ENCODE data around the gene ARFGAP1.
"Not testable (repeated sequence)": the region's sequence is repeated elsewhere in the genome, so short reads cannot be mapped to it uniquely, and the experiment has no call there.

ARFGAP1 gene

DNA sequence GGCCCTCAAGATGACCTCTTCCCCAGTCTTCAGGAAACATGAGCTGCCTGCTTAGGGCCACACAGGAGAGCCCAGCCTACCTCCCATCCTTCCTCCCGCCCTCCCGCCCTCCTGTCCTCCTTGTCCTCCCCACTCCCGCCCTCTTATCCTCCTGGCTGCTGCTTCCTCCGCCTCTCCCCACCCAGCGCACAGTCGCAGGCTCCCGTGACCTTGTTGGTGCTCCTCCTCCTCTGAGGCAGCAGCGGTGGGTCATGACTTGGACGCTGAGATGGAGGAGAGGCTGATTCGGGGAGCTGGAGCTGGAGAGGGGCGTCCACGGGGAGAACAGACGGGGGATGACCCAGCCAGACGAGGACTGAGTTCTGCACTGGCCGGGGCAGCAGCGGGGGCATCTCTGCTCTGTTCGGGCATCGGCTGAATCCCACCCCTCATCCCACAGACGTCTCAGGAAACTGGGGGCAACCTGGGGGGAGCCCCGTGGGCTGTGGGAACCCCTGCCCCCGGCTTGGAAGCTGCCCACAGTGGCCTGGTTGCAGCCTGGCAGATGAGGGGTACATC is 56.2 kb downstream of the ARFGAP1 start:
- Histone ChIP-seq H3K4me3 (no peak overlapping the region), H3K36me3 (no peaks in the 10 kb centered on the region), H3K27me3 (no peaks in the 10 kb centered on the region), H3K4me2 (no peak overlapping the region), H3K9ac (no peak overlapping the region), H3K9me3 (replicated peaks in 1 of 11) (peaks cover 5 to 23% (median 10%) of the 10 kb centered on the region in 11 experiments; a peak in 18 of 22 replicates), H4K20me1 (peaks cover 0 to 8% (median 0%) of the 10 kb centered on the region in 11 experiments; a peak in 1 of 22 replicates), H3K4me1 (peaks cover 26 to 38% (median 29%) of the 10 kb centered on the region in 10 experiments), H3K27ac (no peak overlapping the region)
- no peak for TF ChIP-seq Cebpa-rat (IDR thresholded peaks at IDR 0.05)

DNA sequence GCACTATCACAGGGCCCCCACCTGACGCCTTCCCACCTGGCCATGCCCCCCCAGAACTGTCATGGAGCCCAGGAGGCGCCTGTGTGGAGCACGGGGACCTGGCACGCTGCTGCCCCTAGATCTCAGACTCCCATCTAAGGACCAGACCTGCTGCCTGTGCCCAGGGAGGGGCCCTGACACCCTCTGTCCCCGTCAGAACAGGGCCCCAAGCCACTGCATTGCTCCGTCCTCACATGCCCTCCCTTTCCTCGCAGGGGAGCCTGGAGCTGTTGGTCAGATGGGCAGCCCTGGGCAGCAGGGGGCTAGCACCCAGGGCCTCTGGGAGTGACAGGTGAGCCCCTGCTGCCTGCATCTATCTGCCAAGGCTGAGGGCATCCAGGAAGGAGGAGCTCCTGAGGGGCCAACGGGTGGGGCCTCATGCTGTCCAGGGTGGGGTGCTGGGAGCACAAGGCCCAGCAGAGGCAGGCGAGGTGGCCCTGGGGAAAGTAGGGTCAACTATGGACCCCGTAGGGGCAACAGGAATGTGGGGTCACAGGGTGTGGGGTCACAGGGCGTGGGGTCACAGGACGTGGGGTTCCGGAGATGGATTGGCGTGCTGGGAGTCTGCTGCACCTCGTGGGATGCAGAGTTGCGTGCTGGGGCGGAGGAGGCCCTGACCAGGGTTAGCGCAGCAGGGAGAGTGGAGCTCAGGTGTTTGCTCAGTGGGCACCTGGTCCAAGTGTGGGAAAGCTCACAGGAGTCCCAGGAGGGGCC is 56.9 kb downstream of the ARFGAP1 start:
- Histone ChIP-seq H3K36me3 (no peaks in the 10 kb centered on the region), H3K9ac (no peak overlapping the region), H3K9me3 (replicated peaks in 1 of 11) (peaks cover 5 to 23% (median 10%) of the 10 kb centered on the region in 11 experiments; a peak in 18 of 22 replicates), H3K4me1 (peaks cover 24 to 36% (median 29%) of the 10 kb centered on the region in 10 experiments), H3K4me3 (no peak overlapping the region), H3K27ac (no peak overlapping the region), H3K4me2 (no peak overlapping the region), H3K27me3 (no peaks in the 10 kb centered on the region), H4K20me1 (peaks cover 0 to 8% (median 0%) of the 10 kb centered on the region in 11 experiments; a peak in 1 of 22 replicates)
- TF ChIP-seq Cebpa-rat (IDR thresholded peaks at IDR 0.05), result no peak

DNA sequence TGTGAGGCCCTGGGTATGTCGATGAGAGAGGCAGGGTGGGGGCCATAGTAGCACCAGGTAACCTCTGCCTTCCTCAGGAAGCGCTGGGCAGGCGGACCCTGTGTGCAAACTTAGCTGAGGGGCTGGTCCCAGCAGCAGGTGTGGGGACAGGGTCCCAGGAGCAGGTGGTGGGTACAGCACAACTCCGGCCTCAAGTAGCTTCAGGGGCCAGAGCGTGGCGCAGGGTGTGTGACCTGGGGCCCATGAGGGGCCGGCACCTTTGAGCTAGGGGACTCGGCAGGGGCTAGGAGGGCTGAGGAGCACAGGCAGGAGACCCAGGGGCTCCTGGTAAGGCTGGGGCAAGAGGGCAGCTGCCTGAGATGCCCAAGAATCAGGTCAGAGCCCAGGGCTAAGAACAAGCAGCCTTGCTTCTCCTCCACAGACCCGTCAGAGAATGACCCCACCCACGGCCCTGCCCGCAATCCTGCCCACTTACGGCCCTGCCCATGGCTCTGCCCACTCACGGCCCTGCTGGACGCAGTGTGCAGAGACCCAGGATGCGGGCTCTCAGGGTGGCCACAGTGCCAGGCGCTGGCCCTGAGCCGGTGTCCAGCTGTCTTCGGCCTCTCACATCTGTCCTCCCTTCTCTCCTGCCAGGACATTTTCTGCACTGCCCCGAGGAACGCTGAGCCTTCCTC is 57.6 kb downstream of the ARFGAP1 start:
- no peaks in the 10 kb centered on the region for H3K36me3 ChIP-seq
- H3K4me3 ChIP-seq, result no peak overlapping the region
- H3K27ac ChIP-seq, result no peak overlapping the region
- TF ChIP-seq Cebpa-rat (IDR thresholded peaks at IDR 0.05), result no peak
- H3K4me1 ChIP-seq, result peaks cover 16 to 30% (median 23%) of the 10 kb centered on the region in 10 experiments
- no peaks in the 10 kb centered on the region for H3K27me3 ChIP-seq
- H3K9me3 ChIP-seq (replicated peaks in 1 of 11), result peaks cover 5 to 23% (median 11%) of the 10 kb centered on the region in 11 experiments; a peak in 18 of 22 replicates
- no peak overlapping the region for H3K9ac ChIP-seq
- H3K4me2 ChIP-seq, result no peak overlapping the region
- peaks cover 0 to 8% (median 0%) of the 10 kb centered on the region in 11 experiments; a peak in 1 of 22 replicates for H4K20me1 ChIP-seq

DNA sequence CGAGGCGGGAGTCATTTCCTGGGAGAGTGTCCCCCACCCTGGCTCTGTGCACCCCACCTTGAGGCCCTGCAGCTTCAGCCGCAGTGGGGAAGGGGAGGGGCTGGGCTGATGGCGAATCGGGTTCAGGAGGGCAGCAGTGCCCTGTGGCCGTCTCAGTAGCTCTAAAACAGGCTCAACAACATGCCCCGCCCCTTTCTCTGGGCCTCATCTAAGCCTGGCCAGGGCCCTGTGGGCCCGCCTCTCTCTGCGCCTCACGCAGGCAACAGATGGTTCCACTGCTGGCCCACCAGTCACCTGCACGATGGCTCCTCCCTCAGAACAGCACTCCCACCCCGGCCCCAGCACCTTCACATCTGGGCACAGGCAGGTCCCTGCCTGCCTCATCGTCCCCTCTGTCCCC is 58.3 kb downstream of the ARFGAP1 start:
- no peaks in the 10 kb centered on the region for H3K27me3 ChIP-seq
- H3K4me3 ChIP-seq, result no peak overlapping the region
- no peak overlapping the region for H3K4me2 ChIP-seq
- H3K9me3 ChIP-seq (replicated peaks in 1 of 11), result peaks cover 5 to 22% (median 11%) of the 10 kb centered on the region in 11 experiments; a peak in 18 of 22 replicates
- H3K4me1 ChIP-seq, result peaks cover 9 to 24% (median 15%) of the 10 kb centered on the region in 10 experiments
- H4K20me1 ChIP-seq, result peaks cover 0 to 8% (median 0%) of the 10 kb centered on the region in 11 experiments; a peak in 1 of 22 replicates
- no peaks in the 10 kb centered on the region for H3K36me3 ChIP-seq
- no peak for TF ChIP-seq Cebpa-rat (IDR thresholded peaks at IDR 0.05)
- no peak overlapping the region for H3K9ac ChIP-seq
- no peak overlapping the region for H3K27ac ChIP-seq

DNA sequence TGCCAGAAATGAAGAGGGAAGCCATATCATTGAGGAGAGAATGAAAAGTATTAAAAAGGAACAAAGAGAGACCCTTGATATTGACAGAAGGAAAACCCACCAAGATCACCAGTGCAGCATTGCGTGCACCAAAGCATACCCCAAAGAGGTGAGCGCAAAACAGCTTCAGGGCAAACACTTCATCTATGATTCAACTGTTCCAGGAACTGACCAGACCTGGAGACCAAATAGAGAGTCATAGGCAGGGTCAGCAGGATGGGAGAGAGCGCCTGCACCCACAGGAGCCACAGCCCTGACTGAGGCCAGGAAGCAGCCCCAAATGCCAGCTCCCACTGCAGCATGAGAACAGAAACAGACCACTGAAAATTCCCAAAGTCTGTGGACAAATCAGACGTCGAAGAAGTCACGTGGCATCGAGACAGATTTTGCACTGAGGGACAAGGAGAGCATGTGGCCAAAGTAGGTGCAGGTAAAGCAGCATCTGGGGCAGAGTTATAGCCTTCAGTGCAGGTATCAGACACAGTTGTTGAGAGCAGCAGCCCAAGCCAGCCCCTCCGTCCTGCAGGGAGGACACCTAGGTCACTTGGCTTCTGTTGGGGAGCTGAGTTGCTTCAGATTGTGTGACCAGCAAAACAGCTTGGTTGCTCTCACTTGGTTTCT is 59.3 kb downstream of the ARFGAP1 start:
- H3K27me3 ChIP-seq, result no peaks in the 10 kb centered on the region
- no peak for TF ChIP-seq Cebpa-rat (IDR thresholded peaks at IDR 0.05)
- H3K4me3 ChIP-seq, result no peak overlapping the region
- no peaks in the 10 kb centered on the region for H3K36me3 ChIP-seq
- H3K27ac ChIP-seq, result no peak overlapping the region
- H3K9me3 ChIP-seq (replicated peaks in 1 of 11), result peaks cover 5 to 15% (median 11%) of the 10 kb centered on the region in 11 experiments; a peak in 18 of 22 replicates
- H3K4me1 ChIP-seq, result peaks cover 0 to 24% (median 10%) of the 10 kb centered on the region in 10 experiments; a peak in 19 of 20 replicates
- H4K20me1 ChIP-seq, result peaks cover 0 to 8% (median 0%) of the 10 kb centered on the region in 11 experiments; a peak in 1 of 22 replicates
- no peak overlapping the region for H3K9ac ChIP-seq
- H3K4me2 ChIP-seq, result no peak overlapping the region

DNA sequence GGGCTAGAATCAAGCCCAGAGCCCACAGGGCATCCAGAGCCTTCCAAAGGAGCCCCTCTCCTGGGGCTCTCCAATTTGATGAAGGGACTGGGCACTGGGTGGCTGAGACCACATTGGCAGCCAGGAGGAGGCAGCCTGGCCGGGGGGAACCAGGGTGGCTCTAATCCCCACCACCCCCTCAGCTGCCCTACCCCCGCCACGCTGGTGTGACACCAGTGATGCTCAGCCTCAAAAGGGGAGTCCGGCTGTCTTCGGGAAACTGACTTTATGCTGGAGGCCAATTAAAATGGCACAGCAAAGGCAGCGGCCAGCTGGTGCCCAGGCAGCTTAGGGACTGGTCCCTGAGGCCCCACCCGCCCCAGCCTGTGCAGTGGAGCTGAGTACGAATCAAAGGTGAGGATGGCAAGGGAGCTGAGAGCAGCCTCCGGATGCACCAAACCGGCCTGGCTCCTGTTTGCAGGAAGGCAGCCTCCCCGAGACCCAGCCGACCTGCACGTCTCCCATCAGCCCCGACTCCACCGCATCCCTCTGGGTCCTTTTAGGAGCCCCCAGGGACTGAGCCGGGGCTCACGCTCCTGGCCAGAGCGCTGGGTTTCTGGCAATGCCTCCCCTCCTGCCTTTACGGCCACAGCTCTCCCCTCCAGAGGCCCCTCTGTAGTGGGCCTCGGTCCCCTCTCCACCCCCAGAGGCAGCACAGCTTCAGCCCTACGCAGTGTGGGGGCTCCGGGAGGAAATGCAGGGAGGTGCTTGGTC is 60.1 kb downstream of the ARFGAP1 start:
- no peak for TF ChIP-seq Cebpa-rat (IDR thresholded peaks at IDR 0.05)
- H3K27ac ChIP-seq, result no peak overlapping the region
- no peak overlapping the region for H3K4me2 ChIP-seq
- H3K36me3 ChIP-seq, result no peaks in the 10 kb centered on the region
- no peak overlapping the region for H3K4me3 ChIP-seq
- peaks cover 5 to 15% (median 11%) of the 10 kb centered on the region in 11 experiments; a peak in 18 of 22 replicates for H3K9me3 ChIP-seq (replicated peaks in 1 of 11)
- H3K27me3 ChIP-seq, result no peaks in the 10 kb centered on the region
- no peak overlapping the region for H3K9ac ChIP-seq
- peaks cover 0 to 24% (median 6%) of the 10 kb centered on the region in 10 experiments; a peak in 7 of 20 replicates for H3K4me1 ChIP-seq
- peaks cover 0 to 5% (median 0%) of the 10 kb centered on the region in 11 experiments; a peak in 1 of 22 replicates for H4K20me1 ChIP-seq

DNA sequence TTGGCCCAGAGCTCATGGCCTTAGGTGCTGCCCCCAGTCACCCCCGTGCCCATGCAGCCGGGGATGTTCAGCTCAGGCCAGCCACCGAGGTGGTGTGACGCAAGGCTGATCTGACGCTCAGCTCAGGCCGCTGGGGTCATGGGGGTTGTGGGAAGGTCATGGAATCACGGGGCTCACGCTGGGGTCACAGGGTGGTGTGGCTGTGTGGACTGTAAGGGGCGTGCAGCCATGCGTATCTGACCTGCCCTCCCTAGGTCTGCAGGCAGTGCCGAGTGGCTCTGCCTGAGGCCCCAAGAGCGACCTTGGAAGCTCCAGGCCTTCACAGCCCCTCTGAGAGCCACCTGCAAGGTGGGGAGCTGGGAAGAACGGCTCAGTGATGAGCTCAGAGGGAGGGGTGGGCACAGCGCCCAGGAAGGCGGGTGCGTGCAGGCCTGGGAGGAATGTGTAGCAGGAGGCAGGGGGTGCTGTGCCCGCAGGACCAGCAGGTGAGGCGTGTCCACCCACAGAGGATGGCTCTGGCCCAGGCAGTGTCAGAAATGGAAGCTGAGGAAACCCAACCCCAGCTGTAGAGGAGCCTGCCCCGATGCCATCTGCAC is 60.7 kb downstream of the ARFGAP1 start:
- TF ChIP-seq Cebpa-rat (IDR thresholded peaks at IDR 0.05), result no peak
- H3K27me3 ChIP-seq, result no peaks in the 10 kb centered on the region
- peaks cover 0 to 22% (median 5%) of the 10 kb centered on the region in 10 experiments; a peak in 5 of 20 replicates for H3K4me1 ChIP-seq
- H3K36me3 ChIP-seq, result no peaks in the 10 kb centered on the region
- H4K20me1 ChIP-seq, result no peaks in the 10 kb centered on the region
- peaks cover 5 to 15% (median 11%) of the 10 kb centered on the region in 11 experiments; a peak in 18 of 22 replicates for H3K9me3 ChIP-seq (replicated peaks in 1 of 11)
- no peak overlapping the region for H3K9ac ChIP-seq
- H3K4me3 ChIP-seq, result no peak overlapping the region
- H3K4me2 ChIP-seq, result no peak overlapping the region; a peak in 1 of 22 replicates
- no peak overlapping the region for H3K27ac ChIP-seq

DNA sequence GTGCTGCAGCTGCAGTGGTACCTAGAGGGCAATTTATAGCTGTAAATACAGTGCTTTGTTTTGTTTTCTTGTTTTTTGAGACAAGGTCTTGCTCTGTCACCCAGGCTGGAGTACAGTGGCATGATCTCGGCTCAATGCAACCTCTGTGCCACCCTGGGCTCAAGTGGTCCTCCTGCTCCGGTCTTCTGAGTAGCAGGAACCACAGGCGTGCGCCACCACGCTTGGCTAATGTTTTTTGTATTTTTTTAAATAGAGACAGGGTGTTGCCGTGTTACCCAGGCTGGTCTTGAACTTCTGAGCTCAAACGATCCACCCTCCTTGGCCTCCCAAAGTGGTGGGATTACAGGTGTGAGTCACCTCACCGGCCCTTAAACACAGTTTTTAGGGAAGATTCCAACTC is 61.7 kb downstream of the ARFGAP1 start:
- Histone ChIP-seq H3K27me3 (no peaks in the 10 kb centered on the region), H3K9ac (no peak overlapping the region), H3K9me3 (replicated peaks in 1 of 11) (peaks cover 5 to 15% (median 11%) of the 10 kb centered on the region in 11 experiments; a peak in 18 of 22 replicates), H3K4me3 (no peak overlapping the region), H3K27ac (no peak overlapping the region), H4K20me1 (no peaks in the 10 kb centered on the region), H3K36me3 (no peaks in the 10 kb centered on the region), H3K4me2 (no peak overlapping the region), H3K4me1 (peaks cover 0 to 22% (median 5%) of the 10 kb centered on the region in 10 experiments; a peak in 5 of 20 replicates)
- no peak for TF ChIP-seq Cebpa-rat (IDR thresholded peaks at IDR 0.05)

DNA sequence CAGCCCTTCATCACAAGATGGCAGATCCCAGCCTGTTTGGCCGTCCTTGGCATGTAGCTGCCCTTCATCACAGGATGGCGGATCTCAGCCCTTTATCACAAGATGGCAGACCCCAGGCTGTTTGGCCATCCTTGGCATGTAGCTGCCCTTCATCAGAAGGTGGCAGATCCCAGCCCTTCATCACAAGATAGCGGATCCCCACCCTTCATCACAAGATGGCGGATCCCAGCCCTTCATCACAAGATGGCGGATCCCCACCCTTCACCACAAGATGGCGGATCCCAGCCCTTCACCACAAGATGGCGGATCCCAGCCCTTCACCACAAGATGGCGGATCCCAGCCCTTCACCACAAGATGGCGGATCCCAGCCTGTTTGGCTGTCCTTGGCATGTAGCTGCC is 62.4 kb downstream of the ARFGAP1 start:
- Histone ChIP-seq H3K9me3 (replicated peaks in 1 of 11) (peaks cover 5 to 15% (median 11%) of the 10 kb centered on the region in 11 experiments; a peak in 18 of 22 replicates), H3K4me1 (peaks cover 0 to 22% (median 5%) of the 10 kb centered on the region in 10 experiments; a peak in 5 of 20 replicates)
- not testable (repeated sequence) for H3K27ac ChIP-seq, H3K27me3 ChIP-seq, H3K4me3 ChIP-seq, H4K20me1 ChIP-seq, H3K4me2 ChIP-seq, H3K9ac ChIP-seq, H3K36me3 ChIP-seq
